Myocyte (in vitro differentiated cells): ENCODE data around the gene CBX4. TPM values are rescaled to one million over a fixed set of nuclear protein-coding genes. Genes with fewer than 3 reads are reported as not detected.
"Not testable (repeated sequence)": the region's sequence is repeated elsewhere in the genome, so short reads cannot be mapped to it uniquely, and the experiment has no call there.

Source experiments
- DNase-seq: peaks from one replicate; pipeline ENCODE4 v3.0.0-alpha.2; 2012; ENCODE audit warnings: low read depth
- total RNA-seq: library from RNA; depleted of rRNA; stranded (reverse); fragments of >200 nt; gene quantifications from 2 replicates; pipeline ENCODE4 v1.2.3, GENCODE V29; 2014

Gene CBX4
- total RNA-seq, 1 donor from 2014 or later = 14.1 TPM

GRCh38 chr17:79861413-79862216 is 22.4 kb upstream of the CBX4 start:
- DNase-seq = no peak

- no peak for DNase-seq
Observed at GRCh38 chr17:79859676-79860615, 20.7 kb upstream of the CBX4 start.

- DNase-seq = no peak
Observed at GRCh38 chr17:79857095-79857494, 17.9 kb upstream of the CBX4 start.

GRCh38 chr17:79855331-79856124 is 16.3 kb upstream of the CBX4 start:
- DNase-seq = no peak

GRCh38 chr17:79854080-79855060 is 15.1 kb upstream of the CBX4 start:
- no peak for DNase-seq

- not testable (repeated sequence) for DNase-seq
Observed at GRCh38 chr17:79853168-79853567, 13.9 kb upstream of the CBX4 start.

- no peak for DNase-seq
Observed at GRCh38 chr17:79852748-79853147, 13.5 kb upstream of the CBX4 start.

GRCh38 chr17:79851461-79851817 is 12.2 kb upstream of the CBX4 start:
- no peak for DNase-seq

- DNase-seq = peak; percentile 56
Observed at GRCh38 chr17:79850571-79851460, 11.6 kb upstream of the CBX4 start.

- no peak for DNase-seq
Observed at GRCh38 chr17:79849953-79850352, 10.7 kb upstream of the CBX4 start.

- DNase-seq = no peak
Observed at GRCh38 chr17:79848370-79848766, 9.1 kb upstream of the CBX4 start.

- DNase-seq = no peak
Observed at GRCh38 chr17:79847698-79848369, 8.6 kb upstream of the CBX4 start.

- no peak for DNase-seq
Observed at GRCh38 chr17:79845601-79845949, 6.3 kb upstream of the CBX4 start.

GRCh38 chr17:79844869-79845600 is 5.8 kb upstream of the CBX4 start:
- DNase-seq = peak; percentile 30

- peak; percentile 73 for DNase-seq
Observed at GRCh38 chr17:79843816-79844800, 4.9 kb upstream of the CBX4 start.

- DNase-seq = no peak
Observed at GRCh38 chr17:79843474-79843815, 4.2 kb upstream of the CBX4 start.
